ENCODE results near the gene PITX1.

The PITX1 gene

DNA sequence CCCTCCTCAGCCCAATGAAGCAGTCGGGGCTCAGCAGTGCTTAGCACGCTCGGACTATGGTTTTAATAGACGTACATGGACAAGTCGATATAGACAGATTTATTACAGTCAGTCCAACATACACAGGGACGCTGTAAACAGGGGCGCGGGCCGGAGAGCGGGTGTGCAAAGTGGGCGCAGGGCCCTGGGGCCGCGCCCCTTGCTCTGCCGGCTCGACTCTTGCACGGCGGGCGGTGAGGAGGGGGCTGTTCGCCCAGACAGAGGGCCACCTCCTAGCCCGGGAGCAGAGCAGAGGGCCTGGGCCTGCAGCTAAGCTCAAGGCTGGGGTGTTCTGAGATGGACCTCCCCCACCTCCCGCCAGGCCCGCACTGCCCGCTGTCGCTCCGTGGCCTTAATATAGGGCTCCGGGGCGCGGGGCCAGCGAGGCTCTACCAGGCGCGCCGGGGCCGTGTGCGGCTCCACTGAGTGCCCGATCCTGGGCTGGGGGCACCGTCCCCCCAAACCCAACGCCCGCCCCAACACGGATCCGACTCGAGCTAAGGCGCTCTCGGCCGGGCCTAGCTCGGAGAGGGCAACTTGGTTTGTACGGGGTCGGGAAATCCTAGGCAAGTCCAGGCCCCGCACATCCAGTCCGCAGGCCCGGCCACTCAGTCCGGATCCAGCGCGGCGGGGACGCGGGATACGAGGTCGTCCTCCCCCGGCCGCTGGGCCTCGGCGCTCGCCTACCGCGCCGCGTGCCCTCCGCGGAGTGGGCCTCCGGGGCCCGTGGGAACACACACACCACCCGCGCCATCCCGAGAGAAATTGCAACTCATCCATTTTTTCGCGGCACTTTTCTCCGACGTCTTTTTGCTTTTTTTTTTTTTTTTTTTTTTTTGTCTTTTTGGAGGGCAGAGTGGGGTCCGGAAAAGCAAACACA, 6.1 kb downstream of the PITX1 start:
- DNase-seq: no peak

- no peak for DNase-seq
These were observed 6.7 kb downstream of the PITX1 start for GRCh38 chr5:135027266-135027696.

GRCh38 chr5:135026645-135027265, 7.3 kb downstream of the PITX1 start:
- DNase-seq: no peak

- no peak for DNase-seq
These were observed 8.0 kb downstream of the PITX1 start for GRCh38 chr5:135025730-135026644.

DNA sequence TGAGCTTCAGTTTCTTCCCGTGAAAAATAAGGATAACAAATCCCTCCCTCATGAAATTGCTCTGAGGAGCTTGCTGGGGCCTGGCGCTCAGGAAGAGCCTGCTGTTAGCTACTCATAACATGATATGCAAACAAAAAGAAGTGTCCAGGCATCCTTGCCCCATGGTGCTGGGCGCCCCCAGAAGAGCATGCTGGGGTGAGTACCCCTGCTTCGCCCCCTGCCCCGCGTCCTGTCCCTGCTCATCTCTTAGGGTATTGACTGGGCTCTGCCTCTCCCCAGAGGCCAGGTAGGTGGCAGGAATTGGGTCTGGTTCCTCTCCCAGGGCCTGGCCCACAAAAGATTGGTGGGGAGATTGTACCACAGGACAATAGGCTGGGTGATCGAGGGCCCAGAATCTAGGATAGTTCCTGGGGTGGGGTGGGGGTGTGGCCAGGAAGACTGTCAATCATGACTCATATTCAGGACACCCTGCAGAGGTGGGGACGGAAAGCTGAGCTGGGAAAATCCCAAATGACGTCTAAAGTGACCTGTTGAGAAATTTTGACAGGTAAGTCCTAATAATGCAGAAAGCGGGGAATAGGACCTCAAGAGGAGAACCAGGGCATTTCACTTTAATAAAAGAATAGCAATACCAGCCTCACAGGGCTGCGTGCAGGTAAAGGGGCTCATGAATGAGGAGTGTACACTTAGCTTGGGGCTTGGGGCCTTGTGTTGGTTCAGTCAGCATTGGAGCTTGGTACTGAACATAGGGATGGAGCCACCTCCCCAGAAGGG, 8.9 kb downstream of the PITX1 start:
- no peak for DNase-seq

DNA sequence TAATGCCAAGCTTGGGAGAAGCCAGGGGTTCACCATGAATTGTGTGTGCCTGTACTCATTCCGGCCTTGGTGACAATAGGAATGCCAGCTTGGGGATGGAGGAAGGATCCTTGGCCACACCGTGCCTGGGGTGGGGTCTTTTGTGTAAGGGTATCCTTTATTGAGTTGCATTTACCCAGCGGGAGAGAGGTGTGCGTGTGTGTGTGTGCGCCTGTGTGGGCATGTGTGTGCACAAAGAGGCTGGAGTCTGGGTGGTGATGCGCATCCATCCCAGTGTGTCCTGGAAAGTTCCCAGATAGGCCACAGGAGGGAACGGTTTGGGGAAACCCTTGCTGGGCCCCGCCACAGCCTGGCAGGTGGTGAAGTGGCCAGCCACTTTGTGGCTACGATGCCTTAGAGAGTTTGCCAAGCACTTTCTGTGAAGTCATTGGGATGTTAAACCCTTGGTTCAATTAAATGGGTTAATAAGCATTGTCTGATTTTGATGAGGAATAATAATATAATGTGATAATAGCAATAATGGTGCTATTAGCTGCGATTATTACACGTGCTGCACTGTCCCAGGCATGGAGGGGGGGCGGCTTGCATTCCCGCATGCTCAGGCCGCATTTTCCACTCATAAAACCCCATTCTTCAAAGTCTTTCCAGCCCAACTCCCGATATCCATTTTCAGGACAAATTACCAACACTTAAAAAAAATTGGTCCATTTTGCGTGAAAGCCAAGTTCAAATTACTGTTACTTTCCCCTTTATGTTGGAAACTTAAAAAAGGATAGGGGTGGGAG, 13.7 kb downstream of the PITX1 start:
- no peak for DNase-seq

GRCh38 chr5:135019314-135019713, 14.7 kb downstream of the PITX1 start:
- no peak for DNase-seq

- DNase-seq: no peak
These were observed 15.6 kb downstream of the PITX1 start for GRCh38 chr5:135018457-135018856.

- DNase-seq: no peak
These were observed 17.2 kb downstream of the PITX1 start for GRCh38 chr5:135016861-135017290.

DNA sequence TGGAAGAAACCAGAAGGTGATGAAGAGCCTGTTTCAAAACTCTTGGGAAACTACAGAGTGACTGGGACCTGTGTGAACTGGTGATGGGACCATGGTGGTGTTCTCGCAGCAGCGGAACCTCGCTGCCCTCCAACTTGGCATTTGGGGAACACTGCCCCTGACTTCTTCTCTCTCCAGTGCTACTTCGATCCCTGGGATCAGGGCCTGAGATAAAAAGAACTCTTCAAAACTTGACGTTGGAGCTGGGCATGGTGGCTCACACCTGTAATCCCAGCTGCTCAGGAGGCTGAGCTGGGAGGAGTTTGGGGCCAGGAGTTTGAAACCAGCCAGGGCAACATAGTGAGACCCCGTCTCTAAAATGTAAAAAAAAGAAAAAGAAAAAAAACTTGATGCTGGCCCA, 18.1 kb downstream of the PITX1 start:
- DNase-seq: no peak

- no peak for DNase-seq
These were observed 20.0 kb downstream of the PITX1 start for GRCh38 chr5:135013947-135014570.

DNA sequence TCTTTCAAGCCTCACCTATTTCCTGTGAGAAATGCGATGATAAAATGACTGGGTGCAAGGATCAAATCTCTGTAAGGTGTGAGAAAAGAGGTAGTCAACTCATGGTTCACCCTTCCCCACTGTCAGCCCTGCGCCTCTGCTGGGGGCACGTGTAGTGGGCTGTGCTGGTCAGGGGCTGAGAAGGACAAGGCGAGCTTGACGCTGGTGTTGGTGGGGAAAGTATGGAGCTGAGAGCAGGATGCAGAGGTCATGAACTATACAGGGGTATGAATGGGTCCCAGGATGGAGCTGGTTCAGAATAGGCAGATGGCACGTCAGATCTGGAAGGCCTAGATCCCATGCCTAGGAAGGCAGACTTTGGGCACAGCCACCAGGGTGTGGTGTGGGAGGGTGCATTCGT, 20.6 kb downstream of the PITX1 start:
- no peak for DNase-seq

DNA sequence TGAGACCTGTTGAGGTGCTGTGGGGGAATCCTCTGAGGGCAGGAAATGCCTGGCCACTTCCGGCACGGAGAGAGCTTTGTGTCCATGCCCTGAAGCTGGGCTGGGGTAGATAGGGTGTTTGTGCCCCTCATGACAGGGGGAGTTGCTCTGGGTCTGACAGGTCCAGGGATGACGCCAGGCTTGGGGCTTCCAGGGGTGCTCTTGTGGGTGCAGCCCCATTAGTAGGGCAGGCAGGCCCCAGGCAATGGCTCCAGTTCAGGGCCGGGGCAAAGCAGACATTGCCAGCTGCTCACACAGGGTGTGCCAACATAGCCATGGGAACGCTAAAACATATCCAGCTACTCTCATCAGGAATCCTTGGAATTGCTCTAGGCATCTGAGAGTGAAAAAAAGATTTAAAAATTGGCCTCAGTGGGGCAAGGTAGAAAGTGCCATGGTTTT, 21.1 kb downstream of the PITX1 start:
- no peak for DNase-seq

DNA sequence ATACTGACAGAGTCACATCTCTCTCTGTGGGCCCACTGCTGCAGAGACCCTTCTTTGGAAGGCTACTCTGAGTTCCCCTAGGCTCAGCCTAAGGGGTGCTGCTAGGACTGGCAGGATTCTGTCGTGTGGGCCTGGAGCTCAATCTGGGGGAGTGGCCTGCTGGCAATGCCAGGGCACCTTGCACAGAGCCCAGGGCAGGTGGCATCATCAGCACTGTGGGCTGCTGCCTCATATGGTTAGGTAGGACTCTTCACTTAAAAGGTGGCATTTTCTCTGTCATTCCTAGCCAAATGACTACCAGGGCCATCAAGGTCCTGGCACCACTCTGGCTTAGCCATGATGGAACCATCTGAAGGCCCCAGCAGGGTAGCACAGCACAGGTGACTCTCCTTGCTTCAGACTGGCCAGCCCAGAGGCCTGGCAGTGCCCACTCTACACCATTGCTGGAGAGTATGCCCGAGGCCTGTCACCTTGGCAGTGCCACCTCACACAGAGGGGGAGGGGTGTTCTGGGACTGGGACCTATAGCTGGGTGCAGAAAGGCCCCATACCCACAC, 21.9 kb downstream of the PITX1 start:
- no peak for DNase-seq

DNA sequence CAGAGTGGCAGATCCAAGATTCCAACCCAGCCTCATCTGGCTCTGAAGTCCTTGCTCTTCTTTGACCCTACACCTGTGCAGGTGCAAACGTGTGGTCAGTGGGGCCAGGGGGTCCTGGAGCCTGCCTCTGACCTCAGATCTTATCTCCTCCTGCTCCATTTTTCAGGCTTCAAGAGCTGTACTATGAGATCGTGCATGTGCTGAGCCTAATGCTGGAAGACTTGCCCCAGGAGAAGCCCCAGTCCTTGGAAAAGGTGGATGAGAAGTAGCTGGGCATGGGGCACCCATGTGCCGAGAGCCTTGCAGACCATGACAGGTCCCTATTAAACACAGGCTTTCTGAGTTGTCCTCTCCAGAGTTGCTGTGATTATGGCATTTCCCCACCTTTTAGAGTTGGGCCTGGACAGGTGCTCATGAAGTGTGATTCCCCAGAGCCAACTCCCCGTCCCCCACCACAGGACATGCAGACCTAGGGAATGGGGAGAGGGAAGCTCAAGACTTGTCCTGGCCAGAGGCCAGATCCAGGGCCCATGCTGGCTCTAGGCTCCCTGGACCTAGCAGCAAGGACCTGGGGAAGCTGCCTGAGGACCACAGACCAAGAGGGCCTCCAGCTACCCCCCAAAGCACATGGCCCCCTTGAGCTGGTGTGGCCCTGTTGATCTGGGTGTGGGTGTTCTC, 22.5 kb downstream of the PITX1 start:
- DNase-seq: no peak

DNA sequence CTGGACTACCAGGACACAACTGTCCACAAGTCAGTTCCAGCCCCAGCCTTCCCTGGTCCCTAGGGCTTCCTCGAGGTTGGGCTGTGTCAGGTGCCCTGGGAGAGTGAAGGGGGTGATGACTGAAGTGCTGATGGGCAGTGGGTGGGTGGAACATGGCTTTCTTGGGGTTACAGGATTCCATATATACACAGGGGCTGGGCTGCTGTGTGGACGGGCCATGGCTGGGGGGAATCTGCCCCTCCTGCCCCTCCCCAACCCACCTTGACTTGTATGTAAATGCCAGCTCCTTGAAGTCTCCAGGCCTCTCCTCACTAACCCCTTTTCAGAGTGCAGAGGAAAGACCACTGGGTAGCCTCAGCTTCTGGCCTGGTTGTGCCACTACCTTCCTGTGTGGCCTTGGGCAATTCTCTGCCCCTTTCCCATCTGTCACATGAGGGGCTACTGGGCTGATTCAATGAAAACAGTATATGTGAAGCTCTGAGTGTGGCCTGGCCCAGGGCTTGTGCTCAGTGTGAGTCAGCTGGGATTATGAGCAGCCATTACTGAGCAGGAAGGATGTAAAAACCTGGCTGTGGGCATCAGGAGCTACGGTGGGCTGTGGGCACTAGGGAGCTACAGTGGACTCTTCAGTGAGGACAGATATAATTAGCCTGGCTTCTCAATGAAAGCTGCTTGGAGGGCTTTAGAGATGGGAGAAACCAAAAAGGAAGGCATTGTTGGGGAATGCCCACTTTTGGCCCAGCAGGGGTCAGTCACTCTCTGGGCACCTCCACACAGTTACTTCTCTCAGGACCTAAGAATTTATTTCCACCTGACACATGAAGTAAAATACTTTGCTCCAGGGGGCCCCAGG, 23.3 kb downstream of the PITX1 start:
- no peak for DNase-seq

DNA sequence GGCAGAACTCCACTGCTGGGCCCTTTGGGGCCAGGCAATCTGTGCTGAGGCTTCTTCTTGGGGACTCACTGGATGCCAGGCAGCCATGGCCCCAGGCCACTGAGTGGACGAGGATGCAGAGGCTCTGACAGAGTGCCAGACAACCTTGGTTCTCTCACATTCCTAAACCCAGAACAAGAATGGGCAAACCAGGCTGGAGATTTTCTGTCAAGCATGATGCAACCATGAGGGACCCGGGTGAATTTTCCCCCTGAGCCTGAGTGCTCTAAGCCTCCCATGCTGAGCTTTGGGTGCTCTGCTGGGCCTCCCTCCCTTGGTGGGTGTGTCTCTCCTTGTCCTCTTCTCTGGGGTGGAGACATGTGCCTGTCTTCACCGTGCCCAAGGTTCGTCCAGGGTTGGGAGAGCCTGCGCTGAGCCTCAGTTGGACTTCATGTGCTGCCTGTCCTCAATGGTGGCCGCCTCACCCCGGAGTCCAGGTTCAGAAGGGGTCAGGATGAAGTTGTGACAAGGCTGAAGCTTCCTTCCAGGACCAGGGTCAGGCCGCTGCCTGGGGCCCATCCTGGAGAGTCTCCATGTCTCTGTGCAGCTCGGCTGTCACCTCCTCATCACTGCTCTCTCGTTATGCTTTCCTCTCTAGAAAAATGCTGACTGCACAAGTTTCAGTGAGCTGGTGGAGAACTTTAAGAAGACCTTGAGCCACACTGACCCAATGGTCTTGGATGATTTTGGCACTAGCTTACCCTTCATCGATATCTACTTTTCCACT, 24.1 kb downstream of the PITX1 start:
- DNase-seq: no peak
